Cardiac muscle cell (in vitro differentiated cells and primary cell): ENCODE data around the gene ZNF362. TPM values are rescaled to one million over a fixed set of nuclear protein-coding genes. Genes with fewer than 3 reads are reported as not detected.
A peak's percentile ranks its signal among the peaks of the same experiment; 100 is the strongest.

Experiments used
- DNase-seq, 2 donors: peaks; one replicate each; pipeline versions ENCODE4 v3.0.0 to v3.0.0-alpha.2; 2010 to 2017; ENCODE audit warnings: low read depth in 1 of 2, low spot score in 1 of 2
- H3K27ac ChIP-seq: fragments of 200-600 bp; sonication (generic); 2 replicates; pipeline ENCODE4 v1.5.1; 2016
- H3K27me3 ChIP-seq: fragments of 200-600 bp; sonication (generic); 2 replicates; pipeline ENCODE4 v1.6.0; 2016; ENCODE audit warnings: control low read depth
- H3K36me3 ChIP-seq: fragments of 200-600 bp; sonication (generic); 2 replicates; pipeline ENCODE4 v1.5.1; 2016; ENCODE audit warnings: control low read depth
- H3K4me1 ChIP-seq: fragments of 200-600 bp; sonication (generic); 2 replicates; pipeline ENCODE4 v1.8.1; 2017; ENCODE audit warnings: low read depth, mild to moderate bottlenecking, mixed run types
- H3K4me3 ChIP-seq: fragments of 200-600 bp; sonication (generic); 2 replicates; pipeline ENCODE4 v1.5.1; 2016; ENCODE audit warnings: mild to moderate bottlenecking
- H3K9me3 ChIP-seq: fragments of 200-600 bp; sonication (generic); 2 replicates; pipeline ENCODE4 v1.5.1; 2017; ENCODE audit warnings: low read depth, mild to moderate bottlenecking, control low read depth
- polyA plus RNA-seq: library from polyadenylated mRNA; unstranded; fragments of >200 nt; fragmentation: Nextera tagmentation; extraction: Ambion mirVana; gene quantifications from 2 replicates; pipeline ENCODE4 v1.2.1, GENCODE V29; 2016
- total RNA-seq: library from RNA; depleted of rRNA; stranded (reverse); fragments of >200 nt; gene quantifications from 2 replicates; pipeline ENCODE4 v1.2.3, GENCODE V29; 2016
- TF ChIP-seq, protein P1 (sequence below): IDR thresholded peaks from 2 replicates; pipeline ENCODE4 v1.5.1; 2012; ENCODE audit warnings: low read depth, mild to moderate bottlenecking, low read length

ZNF362 gene
- total and polyA plus RNA-seq, 2 experiments from 2014 or later: 57.9 to 77.5 TPM

DNA sequence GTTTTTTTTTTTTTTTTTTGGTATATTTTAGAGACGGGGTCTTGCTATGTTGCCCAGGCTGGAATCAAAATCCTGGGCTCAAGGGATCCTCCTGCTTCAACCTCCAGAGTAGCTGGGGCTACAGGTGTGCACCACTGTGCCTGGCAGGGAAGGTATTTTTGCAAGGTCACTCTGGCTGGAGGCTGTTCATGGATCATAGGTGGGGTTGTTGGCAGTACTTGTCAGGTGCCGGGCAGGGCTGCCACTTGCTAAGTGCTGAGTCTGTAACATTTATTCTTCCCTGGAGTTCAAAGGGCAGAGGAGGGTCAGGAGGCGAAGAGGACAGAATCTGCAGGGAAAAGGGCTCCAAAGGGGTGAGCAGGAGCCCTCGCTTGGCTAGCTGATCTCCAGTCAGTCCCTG, 40.5 kb downstream of the ZNF362 start:
- H3K4me1 ChIP-seq: no peaks in the 10 kb centered on the region
- H3K36me3 ChIP-seq: peaks cover 13% of the 10 kb centered on the region
- H3K4me3 ChIP-seq: no peak overlapping the region
- TF ChIP-seq, protein P1, sequence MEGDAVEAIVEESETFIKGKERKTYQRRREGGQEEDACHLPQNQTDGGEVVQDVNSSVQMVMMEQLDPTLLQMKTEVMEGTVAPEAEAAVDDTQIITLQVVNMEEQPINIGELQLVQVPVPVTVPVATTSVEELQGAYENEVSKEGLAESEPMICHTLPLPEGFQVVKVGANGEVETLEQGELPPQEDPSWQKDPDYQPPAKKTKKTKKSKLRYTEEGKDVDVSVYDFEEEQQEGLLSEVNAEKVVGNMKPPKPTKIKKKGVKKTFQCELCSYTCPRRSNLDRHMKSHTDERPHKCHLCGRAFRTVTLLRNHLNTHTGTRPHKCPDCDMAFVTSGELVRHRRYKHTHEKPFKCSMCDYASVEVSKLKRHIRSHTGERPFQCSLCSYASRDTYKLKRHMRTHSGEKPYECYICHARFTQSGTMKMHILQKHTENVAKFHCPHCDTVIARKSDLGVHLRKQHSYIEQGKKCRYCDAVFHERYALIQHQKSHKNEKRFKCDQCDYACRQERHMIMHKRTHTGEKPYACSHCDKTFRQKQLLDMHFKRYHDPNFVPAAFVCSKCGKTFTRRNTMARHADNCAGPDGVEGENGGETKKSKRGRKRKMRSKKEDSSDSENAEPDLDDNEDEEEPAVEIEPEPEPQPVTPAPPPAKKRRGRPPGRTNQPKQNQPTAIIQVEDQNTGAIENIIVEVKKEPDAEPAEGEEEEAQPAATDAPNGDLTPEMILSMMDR: no peak
- no peaks in the 10 kb centered on the region for H3K27me3 ChIP-seq
- DNase-seq: no peak
- H3K9me3 ChIP-seq: no peaks in the 10 kb centered on the region
- H3K27ac ChIP-seq: no peak overlapping the region

DNA sequence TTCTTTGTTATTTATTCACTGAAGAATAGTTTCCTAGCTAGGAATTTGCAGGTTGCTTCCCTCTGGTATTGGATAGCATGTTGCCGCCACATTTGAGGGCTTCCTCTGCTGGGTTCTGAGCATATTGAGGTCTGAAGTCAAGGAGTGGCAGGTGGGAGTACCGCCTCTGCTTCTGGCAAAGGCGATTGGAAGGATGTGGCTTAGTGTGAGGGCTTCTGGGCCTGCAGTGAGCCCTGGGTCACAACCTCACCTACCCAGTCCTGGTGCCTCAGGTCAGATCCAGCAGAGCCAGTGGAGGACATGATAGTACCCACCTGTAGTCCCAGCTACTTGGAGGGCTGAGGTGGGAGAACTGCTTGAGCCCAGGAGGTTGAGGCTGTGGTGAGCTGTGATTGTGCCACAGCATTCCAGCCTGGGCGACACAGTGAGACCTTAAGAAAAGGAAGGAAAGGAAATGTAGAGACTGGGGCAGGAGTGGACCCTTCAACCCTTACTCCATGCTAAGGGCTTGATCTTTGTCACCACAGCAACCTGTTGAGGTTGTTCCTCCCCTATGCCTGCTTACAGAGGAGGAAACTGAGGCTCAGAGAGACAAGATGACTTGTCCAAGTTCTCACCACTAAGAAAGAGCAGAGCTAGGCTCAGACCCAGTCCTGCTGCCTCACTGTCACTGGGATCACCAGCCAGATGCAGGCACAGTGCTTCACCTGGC, 41.8 kb downstream of the ZNF362 start:
- Histone ChIP-seq H3K9me3 (no peaks in the 10 kb centered on the region), H3K4me3 (no peak overlapping the region), H3K36me3 (peaks cover 13% of the 10 kb centered on the region), H3K27ac (no peak overlapping the region), H3K27me3 (no peaks in the 10 kb centered on the region), H3K4me1 (no peaks in the 10 kb centered on the region)
- no peak for DNase-seq
- TF ChIP-seq, protein P1: no peak

DNA sequence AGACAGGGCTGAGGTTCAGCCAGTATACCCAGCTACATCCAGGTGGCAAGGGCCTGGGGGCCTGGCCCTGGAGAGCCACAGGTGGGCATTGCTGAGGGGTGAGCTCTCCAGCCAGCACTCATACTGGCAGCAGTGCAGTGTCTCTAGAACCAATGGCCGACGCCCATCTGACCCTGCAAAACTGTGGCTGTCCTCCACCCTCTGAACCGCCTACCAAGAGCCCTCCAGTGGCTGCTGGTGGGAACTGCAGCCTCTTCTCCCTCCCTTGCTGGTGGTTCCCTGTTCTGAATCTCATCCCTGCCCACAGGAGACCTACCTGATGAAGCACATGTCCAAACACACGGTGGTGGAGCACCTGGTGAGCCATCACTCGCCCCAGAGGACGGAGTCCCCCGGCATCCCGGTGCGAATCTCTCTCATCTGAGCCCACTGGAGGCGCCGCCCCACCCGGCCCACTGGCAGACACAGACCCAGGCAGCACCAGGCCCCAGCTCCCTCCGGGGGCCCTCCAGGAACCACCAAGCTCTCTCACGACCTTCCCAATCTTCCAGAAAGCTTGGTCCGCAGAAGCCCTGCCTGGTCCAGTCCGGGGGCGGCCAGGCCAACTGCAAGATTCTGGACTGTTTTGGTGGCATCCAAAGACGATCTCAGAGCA, 42.5 kb downstream of the ZNF362 start:
- TF ChIP-seq, protein P1: peak; percentile 94
- H3K4me3 ChIP-seq: no peak overlapping the region
- no peaks in the 10 kb centered on the region for H3K9me3 ChIP-seq
- H3K27ac ChIP-seq: no peak overlapping the region
- no peaks in the 10 kb centered on the region for H3K4me1 ChIP-seq
- no peaks in the 10 kb centered on the region for H3K27me3 ChIP-seq
- peaks cover 13% of the 10 kb centered on the region for H3K36me3 ChIP-seq
- DNase-seq: peak; percentile 67 to 74

DNA sequence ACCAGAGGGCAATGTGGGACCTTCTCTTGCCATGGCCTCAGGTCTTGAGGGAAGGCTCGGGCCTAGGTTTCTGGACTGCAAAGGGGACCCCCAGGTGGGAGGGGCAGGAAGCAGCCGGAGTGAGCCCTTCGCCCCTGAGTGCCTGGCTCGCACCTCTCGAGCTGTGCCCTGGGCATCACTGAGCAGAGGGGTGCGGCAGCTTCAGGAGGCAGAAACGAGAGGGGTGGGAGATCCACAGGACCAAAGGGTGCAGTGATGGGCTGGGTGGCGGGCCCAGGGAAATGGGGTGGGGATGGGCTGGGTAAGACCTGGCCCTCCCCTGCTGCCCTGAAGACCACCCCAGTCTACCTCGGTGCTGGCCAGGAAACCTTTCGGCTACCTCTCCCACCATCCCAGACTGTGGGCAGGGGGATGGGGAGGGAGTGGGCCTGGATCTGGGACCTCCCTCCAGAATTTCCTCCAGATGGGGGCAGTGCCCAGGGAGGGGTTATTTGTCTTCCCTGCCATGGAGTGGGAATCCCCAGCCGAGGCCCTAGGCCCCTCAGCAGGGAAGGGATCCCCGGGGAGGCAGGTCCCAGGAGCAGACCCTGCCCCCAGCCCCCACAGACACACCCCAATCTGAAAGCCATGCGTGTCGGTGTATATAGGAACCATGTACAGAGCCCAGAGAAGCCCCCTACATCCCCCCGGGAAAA, 43.3 kb downstream of the ZNF362 start:
- TF ChIP-seq, protein P1: no peak
- H3K27ac ChIP-seq: no peak overlapping the region
- DNase-seq: no peak
- no peak overlapping the region for H3K4me3 ChIP-seq
- H3K36me3 ChIP-seq: peaks cover 13% of the 10 kb centered on the region
- no peaks in the 10 kb centered on the region for H3K9me3 ChIP-seq
- H3K27me3 ChIP-seq: no peaks in the 10 kb centered on the region
- H3K4me1 ChIP-seq: no peaks in the 10 kb centered on the region

DNA sequence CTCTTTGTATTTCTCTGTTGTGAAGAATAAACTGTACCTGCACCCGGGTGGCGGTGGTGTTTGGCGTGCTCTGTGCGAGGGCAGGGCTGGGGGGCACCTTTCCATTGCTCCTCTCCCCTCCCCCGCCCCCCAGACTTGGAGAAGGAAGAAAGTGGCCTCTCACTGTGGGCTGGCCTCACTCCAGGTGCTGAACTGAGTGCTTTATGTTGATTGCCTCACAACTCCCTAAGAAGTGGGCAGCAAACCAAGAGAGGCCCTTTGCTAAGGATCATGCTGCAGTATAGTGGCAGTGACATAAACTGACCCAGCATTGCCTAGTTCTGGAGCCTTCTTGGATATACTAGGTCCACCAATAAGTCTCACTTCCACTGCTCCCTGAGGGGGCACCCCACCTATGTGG, 44.4 kb downstream of the ZNF362 start:
- H3K9me3 ChIP-seq: no peaks in the 10 kb centered on the region
- no peak overlapping the region for H3K4me3 ChIP-seq
- TF ChIP-seq, protein P1: no peak
- H3K4me1 ChIP-seq: no peaks in the 10 kb centered on the region
- peaks cover 10% of the 10 kb centered on the region for H3K36me3 ChIP-seq
- no peak overlapping the region for H3K27ac ChIP-seq
- DNase-seq: peak in 1 of 2 donors; percentile 94
- H3K27me3 ChIP-seq: no peaks in the 10 kb centered on the region
